Stimulated activated CD8-positive, alpha-beta memory T cell treated with anti-CD3 and anti-CD28 coated beads, Interleukin-4, amount 100 ng/mL, for 1 hour (primary cell): ENCODE data around the gene IL27RA.
A peak's percentile ranks its signal among the peaks of the same experiment; 100 is the strongest.

Source experiments
- DNase-seq, 2 donors: peaks; one replicate each; pipeline ENCODE4 v3.0.0-alpha.2; 2020; ENCODE audit warnings: low read depth in 2 of 2, low spot score in 1 of 2

IL27RA gene

DNA sequence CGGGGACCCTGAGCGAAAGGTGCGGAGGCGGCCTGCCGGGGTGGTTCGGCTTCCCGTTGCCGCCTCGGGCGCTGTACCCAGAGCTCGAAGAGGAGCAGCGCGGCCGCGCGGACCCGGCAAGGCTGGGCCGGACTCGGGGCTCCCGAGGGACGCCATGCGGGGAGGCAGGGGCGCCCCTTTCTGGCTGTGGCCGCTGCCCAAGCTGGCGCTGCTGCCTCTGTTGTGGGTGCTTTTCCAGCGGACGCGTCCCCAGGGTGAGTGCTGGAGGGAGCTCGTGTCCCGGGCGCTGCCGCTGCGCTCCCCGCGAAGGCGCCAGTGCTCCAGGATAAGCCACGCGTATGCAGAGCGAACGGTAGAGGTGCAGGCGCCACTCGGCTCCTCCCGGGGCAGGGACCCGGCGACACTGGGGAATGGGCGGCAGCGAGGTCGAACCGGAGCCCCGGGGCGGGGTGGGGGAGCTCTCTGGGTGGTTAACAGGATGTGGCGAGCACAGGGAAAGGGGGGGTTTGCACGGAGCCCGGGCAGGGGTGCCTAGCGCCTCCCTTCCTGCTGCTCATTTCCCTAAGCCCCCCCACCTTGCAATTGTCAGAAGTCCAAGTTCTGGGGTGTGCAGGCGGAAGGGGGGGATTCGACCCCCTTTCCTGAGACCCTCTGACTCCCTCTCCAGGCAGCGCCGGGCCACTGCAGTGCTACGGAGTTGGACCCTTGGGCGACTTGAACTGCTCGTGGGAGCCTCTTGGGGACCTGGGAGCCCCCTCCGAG, at the start of gene IL27RA:
Gene IL27RA, plus strand, starts transcription at position 44 of the 762 bp plus-strand sequence. Its CDS starts 111 bp downstream, at position 155.
- DNase-seq = peak; percentile 57 to 58

DNA sequence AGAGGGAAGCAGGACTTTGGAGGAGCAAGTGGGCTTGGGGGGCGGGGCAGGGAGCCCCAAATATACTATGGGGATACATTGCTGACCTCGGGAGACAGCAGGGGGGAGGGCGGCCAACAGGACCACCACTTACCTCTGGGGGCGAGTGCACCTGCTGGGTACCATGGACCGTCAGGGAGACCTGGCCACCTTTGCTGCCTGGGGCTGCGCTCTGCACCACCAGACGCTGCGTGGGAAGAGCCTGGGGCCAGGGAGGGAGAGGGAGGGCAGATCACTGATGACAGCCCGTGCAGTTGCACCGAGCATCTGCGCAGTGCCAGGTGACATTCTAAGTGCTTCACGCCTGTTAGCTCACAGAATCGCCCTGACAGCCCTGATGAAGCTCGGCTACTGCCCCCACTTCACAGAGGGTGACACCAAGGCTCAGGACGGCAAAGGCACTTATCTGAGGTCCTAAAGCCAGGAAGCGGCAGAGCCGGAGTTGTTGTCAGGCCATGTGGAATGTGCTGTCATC, 49.5 kb upstream of the IL27RA start:
- no peak for DNase-seq

DNA sequence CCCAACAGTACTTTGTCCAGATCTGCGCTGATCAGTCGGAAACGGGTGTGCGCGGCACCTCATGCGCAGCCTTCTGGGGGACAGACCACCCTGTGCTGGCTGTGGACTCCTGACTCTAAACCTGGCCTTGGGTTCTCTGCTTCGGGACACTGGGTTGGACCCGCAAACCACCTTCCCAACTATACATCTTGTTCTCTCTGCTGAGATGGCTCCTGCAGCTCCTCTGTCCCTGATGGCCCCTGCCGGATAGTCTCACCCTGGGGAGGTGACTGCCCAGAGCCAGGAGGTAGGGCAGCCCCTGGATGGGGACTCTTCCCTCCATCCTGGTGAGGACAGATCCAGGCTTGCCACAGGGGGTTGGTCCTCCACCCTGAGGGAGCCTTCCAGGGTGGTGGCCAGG, 48.8 kb upstream of the IL27RA start:
- no peak for DNase-seq

DNA sequence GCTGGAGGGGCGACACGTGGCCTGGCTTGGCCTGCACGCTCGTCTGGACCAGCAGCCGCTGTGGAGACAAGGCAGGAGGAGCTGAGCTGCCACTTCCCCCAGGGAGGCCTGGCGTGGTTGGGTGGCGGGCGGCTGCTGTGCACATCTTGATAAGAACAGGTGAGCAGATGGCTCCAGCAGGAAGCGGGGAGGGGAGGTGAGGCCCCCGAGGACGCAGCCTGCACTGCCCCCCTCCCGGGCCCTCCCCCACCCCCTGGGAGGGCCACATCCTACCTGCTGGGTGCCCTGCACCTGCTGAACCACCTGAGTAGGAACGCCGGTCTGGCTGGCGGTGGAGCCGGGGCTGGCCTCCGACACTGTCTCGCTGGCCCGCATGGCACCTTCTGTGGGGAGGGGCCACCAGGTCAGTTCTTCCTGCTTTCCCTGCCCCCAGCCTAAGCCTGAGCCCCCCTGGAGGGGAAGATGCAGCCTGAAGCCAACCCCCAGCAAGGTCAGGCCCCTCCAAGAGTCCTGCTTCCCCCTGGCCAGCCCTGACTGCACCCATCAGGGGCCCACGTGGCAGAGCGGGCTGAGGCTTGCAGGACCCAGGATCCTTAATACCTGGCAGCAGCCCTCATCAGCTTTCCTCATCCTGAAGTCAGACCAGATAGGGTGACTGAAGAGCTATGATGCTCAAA, 48.2 kb upstream of the IL27RA start:
- no peak for DNase-seq

DNA sequence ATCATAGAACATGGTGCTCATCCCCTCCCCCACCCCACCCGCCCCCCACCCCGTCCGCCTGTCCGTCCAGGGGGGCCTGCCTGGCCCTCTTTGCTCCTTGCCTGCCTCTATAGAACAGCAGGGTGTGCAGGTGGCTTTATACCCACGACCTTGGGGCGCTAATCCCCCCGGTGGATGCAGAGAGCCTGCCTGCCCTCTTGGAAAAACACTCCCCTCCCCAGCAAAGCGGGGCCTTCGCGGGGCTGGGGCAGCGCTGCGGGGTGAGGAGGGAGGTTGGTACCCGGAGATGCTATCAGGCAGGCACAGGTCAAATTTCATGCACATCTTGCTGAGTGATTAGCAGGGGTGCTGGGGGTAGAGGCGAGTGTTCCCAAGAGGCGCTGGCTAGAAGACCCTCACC, 47.4 kb upstream of the IL27RA start:
- DNase-seq = no peak

DNA sequence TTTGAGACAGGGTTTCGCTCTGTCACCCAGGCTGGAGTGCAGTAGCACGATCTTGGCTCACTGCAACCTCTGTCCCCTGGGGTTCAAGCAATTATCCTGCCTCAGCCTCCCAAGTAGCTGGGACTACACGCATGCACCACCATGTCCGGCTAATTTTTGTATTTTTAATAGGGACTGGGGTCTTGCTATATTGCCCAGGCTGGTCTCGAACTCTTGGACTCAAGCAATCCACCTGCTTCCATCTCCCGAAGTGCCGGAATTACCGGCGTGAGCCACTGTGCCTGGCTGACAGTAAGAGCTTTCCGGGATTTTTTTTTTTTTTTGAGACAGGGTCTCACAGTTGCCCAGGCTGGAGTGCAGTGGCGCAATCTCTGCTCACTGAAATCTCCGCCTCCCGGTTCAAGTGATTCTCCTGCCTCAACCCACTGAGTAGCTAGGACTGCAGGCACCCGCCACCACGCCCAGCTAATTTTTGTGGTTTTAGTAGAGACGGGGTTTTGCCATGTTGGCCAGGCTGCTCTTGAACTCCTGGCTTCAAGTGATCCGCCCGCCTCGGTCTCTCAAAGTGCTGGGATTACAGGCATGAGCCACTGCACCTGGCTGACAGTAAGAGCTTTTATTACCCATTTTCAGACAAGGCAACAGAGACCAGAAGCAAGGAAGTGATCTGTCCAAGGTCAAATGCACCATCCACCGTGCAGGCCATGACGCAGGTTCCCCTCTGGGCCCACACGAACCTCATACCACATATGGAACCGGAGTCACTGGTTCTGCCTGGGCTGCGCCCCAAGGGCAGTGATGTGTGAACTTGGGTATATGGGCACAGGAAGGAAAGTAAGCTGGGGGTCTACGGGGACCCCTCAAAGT, 46.5 kb upstream of the IL27RA start:
- DNase-seq = no peak

DNA sequence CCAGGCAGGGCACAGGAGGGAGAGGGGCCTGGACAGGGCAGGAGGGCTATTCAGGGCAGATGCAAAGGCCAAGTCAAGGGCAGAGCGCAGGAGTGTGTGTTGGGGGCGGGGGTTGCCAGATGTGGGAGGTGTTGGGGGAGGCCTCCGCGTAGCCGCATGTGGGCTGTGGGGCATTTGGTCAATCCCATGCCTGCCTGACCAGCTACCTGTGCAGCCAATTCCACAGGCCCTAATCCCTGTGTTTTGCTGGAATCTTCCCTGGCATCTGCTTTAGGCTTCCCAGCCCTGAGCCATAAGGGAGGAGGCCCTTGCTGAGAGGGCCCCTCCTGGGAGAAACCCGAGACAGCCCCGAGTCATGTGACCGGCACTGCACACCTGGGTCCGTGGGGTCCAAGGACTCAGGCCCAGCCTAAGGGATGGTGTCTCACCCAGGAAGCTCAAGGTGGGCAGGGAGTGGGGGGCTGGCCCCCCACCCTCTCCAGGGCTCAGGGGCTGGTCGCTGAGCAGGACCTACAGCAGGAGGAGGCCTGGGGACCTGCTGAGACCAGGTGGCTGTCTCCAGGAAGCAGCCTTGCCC, 45.7 kb upstream of the IL27RA start:
- no peak for DNase-seq

DNA sequence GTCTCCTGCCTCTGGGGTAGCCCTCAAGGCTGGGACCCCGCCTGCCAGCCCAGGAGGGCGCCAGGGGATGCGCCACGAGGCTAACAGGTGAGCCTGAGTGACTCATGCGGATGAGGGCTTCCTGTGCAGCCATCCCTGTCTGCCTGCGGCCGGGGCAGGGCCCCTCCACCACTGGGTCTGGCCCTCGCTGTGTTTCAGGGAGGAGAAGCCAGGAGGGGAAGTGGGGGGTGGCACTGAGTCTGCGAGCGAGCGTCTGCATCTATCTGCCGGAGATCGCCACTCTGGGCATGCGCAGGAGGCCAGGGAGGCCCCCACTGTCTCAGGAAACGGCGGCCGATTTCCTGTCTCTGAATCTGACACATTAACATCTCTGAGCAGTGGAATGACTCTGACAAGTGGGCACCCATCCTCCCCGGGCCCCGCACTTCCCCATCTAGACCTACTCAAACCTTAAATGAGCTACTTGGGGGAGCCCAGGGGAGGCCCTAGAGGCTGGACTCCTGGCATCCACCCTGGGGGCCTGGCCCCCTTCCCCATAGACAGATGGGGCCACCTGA, 45.1 kb upstream of the IL27RA start:
- peak; percentile 93 to 99 for DNase-seq

DNA sequence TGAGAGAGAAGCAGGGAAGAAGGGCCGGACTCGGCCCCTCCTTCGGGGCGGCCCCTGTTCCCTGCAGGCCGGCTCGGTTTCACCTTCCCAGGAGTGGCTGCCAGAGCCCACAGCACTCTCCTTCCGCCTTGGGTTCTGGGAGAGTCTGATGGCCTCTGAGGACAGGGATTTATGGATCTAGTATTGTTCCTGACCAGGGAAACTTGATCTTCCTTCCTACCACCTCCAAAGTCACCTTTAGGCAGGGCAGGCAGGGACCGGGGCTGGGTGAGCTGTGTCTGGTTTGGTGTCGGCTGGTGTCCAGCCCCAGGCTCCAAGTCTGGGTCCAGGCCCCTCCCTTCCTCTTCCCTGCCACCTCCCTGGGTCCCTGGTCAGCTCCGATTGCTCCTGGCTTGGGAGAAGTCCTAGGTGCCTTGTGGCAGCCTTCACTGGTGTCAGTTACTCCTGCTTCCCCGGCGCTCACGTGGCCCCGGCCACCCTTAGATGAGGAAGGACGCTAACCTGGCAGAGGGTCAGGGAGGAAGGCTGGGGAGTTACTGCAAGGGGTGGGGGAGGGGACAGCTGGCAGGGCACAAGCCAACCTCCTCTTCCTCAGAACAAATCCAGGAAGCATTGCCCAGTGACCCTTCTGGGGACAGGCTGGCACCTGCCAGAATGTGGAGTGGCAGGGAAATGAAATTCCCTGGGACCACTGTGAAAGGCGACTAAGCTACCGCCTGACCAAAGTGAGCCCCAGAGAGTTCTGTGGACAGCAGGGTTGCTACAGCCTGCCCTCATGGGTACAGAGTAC, 44.3 kb upstream of the IL27RA start:
- DNase-seq = no peak

DNA sequence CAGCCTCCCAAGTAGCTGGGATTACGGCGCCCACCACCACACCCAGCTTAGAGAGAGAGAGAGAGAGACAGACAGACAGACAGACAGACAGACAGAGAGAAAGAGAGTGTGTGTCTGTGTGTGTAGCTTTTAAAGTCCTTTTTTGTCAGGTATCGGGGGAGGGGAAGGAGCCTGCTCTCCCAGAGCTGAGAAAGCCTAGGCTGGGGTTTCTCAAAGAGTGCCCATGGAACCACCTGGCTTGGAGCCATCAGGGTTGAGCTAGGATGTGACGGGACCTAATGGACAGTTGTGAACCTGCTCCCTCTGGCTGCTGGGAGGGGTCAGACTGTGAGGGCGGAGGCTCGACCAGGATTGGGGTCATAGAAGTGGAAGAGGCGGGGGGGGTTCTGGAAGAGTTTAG, 42.1 kb upstream of the IL27RA start:
- DNase-seq = no peak

DNA sequence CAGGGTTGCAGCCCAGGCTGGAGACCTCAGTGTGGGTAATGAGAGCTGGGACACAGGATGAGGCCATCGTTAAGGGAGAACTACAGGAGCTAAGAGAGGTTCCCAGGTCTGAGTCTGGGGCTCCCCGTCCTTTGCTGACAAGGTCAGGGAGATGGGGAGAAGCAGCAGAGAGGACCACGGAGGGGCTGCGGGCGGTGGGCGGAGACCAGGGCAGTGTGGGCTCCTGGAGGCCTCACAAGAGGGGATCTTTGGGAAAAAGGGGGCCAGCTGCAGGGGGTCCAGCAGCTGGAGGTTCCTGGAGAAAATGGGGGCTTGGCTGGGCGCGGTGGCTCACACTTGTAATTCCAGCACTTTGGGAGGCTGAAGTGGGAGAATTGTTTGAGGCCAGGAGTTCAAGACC, 41.5 kb upstream of the IL27RA start:
- DNase-seq = no peak

DNA sequence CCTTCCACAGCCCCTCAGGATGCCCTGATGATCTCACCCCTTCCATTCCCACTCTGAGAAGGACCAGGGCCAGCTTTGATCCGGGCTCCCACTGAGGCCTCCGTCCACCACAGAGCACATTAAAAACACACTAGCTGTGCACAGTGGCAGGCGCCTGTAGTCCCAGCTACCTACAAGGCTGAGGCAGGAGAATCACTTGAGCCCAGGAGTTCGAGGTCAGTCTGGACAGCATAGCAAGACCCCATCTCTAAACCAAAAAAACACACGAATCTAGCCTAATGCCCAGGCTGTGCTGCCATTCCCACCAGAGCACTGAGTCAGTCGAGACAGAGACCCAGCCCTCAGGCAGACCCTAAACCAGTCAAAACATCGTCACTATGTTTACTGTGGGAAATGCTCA, 39.5 kb upstream of the IL27RA start:
- DNase-seq = no peak

DNA sequence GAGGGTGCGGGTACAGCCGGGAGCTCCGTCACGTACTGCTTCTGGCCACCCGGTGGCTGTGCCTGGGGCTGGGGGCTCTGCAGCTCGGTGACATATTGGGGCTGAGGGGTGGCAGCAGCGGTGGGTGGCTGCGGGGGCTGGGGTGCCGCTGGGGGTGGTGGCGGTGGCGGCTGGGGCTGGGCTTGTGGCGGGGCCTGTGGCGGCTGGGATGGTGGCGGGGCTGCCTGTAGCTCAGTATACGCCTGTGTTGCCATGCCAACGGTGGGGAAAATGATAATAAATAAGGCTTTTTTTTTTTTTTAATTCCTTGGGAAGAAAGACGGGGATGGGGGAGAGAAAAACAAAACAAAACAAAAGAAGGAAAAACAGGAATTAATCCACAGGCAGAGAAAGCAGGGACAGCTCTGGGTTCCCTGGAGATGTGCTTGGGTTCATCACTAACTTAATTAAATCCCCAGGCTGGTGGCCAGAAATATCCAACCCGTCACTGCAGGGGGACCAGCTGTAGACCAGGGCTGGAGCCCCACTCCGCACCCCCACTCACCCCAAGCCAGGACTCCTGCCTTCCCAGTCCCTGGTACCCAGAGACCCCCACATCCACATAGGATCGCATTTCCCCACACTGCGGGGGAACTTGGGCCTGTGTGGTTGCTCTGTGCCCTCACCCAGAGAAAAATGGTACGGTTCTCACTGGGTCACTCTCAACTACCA, 37.8 kb upstream of the IL27RA start:
- DNase-seq = no peak

DNA sequence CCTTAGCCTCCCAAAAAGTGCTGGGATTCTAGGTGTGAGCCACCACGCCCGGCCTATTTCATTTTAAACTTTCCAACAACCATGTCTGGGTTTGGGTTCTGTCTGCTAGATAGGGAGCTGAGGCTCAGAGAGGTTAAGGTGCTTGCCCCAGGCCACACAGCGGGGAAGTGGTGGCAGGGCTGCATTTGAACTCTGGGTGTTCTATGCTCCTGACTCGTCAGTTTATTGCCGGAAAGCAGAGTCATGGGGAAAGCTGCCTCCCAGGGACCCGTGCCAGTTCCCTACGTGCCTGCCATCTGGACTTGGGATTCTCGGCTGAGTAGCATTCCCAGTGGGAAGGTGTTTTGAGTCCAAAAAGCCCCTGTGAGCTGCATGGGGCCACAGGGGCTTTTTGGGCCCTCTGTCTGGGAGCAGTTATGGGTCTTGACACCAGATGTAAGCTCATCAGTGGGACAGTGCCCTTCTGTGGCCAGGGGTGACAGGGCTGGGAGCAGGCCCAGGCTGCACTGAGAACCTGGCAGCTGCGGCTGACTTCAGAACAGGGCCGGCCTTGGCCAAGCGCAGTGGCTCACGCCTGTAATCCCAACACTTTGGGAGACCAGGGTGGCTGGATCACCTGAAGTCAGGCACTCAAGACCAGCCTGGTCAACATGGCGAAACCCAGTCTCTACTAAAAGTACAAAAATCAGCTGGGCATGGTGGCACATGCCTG, 36.4 kb upstream of the IL27RA start:
- no peak for DNase-seq

DNA sequence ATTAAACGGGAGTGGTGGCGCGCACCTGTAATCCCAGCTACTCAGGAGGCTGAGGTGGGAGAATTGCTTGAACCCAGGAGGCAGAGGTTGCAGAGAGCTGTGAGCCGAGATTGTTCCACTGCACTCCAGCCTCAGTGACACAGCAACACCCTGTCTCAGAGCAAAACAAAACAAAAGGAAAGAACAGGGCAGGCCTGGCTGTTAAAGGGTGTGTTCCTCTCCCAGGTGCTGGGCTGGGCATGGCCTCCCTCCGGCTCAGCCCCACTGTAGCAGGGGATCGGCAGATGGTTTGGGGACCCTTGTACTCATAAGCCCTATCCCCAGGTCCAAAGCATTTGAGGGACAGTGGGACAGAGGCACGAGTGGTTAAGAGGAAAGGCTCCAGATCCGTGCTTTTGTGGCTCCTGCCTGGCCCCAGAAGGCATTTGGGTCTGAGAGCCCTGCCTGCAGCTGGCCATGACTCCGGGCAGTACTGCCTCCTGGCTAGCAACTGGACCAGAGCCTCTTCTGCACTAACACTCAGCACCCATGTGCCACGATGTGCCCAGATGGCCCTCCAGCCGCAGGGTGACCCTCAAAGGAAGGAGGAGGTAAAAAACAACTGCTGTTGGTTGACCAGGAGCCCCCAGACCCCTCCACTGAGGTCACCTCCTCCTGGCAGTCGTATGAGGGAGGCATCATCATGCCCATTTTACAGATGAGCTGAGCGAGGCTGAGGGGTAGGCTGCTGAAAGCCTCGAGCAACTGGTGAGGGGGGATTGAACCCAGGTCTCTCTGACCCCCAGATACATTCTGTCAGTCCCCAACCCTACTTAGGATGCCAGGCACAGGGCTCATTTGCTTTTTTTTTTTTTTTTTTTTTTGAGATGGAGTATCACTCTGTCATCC, 35.4 kb upstream of the IL27RA start:
- no peak for DNase-seq

DNA sequence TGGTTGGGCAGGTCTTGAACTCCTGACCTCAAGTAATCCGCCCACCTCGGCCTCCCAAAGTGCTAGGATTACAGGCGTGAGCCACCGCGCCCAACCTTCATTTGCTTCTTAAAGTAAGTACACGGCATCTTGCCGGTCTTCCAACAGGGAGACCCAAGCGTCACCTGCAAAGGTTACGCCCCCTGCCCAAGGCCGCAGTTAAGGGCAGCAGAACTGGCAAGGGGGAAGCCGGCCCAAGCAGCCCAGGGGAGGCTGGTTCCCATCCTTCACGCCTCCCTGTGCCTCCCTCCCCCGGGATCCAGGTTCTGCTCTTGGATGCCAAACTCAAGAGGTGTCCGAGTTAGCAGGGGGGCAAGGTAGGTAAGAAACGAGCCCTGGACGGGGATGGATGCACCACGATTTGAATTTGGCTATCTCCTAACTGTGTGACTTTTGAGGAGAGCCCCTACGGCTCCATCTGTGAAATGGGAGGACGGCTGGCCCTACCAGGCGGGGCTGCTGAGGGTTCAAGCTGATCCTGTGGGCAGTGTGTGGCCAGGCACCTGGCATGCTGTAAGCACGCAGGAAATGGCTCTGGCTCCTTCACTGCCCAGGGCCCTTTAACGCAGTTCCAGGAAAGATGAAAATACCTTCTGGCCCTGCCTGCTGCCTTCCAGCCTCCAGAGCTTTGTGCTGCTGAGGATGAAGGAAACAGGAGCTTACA, 34.5 kb upstream of the IL27RA start:
- DNase-seq = no peak

DNA sequence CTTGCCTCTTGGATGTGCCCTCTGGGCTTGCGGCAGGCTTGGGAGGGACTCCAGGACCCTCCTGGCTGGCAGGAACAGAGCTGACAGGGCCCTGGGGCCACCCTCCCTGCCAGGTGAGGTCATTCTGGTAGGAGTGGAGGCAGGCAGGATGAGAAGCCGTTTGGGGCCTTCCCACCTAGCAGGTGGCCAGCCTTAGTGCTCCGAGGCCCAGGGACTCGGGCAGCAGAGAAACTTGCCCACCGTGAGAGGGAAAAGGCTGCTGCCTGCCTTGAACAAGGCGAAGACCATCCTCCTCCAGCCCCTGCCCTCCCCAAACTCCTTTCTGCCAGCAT, 34.0 kb upstream of the IL27RA start:
- no peak for DNase-seq
